ENCODE results near the gene ALDH3B1.

Gene ALDH3B1

GRCh38 chr11:68047437-68048290 lies 37.5 kb downstream of the ALDH3B1 start:
- no peak for DNase-seq

- DNase-seq: no peak
These were observed 38.8 kb downstream of the ALDH3B1 start for GRCh38 chr11:68048681-68049508.

- no peak for DNase-seq
These were observed 39.6 kb downstream of the ALDH3B1 start for GRCh38 chr11:68049509-68050370.

- DNase-seq: no peak
These were observed 40.3 kb downstream of the ALDH3B1 start for GRCh38 chr11:68050371-68050841.

GRCh38 chr11:68051191-68052136 lies 41.3 kb downstream of the ALDH3B1 start:
- no peak for DNase-seq

- no peak for DNase-seq
These were observed 42.2 kb downstream of the ALDH3B1 start for GRCh38 chr11:68052137-68052873.

GRCh38 chr11:68053117-68053516 lies 43.0 kb downstream of the ALDH3B1 start:
- no peak for DNase-seq

GRCh38 chr11:68053981-68054812 lies 44.1 kb downstream of the ALDH3B1 start:
- DNase-seq: no peak

- no peak for DNase-seq
These were observed 46.5 kb downstream of the ALDH3B1 start for GRCh38 chr11:68056317-68057285.

GRCh38 chr11:68057807-68058206 lies 47.7 kb downstream of the ALDH3B1 start:
- DNase-seq: no peak

GRCh38 chr11:68061508-68061907 lies 51.4 kb downstream of the ALDH3B1 start:
- no peak for DNase-seq

GRCh38 chr11:68064926-68065325 lies 54.8 kb downstream of the ALDH3B1 start:
- DNase-seq: no peak

- no peak for DNase-seq
These were observed 55.7 kb downstream of the ALDH3B1 start for GRCh38 chr11:68065841-68066240.

GRCh38 chr11:68066742-68067141 lies 56.6 kb downstream of the ALDH3B1 start:
- no peak for DNase-seq

GRCh38 chr11:68067991-68068390 lies 57.9 kb downstream of the ALDH3B1 start:
- no peak for DNase-seq

- no peak for DNase-seq
These were observed 61.3 kb downstream of the ALDH3B1 start for GRCh38 chr11:68071281-68072048.

GRCh38 chr11:68074584-68075352 lies 64.6 kb downstream of the ALDH3B1 start:
- no peak for DNase-seq
